ENCODE data around the gene ASIC2. TPM values are rescaled to one million over a fixed set of nuclear protein-coding genes. Genes with fewer than 3 reads are reported as not detected.

ASIC2 gene
- total RNA-seq, 1 experiment from 2014 or later: 0.74 TPM

GRCh38 chr17:33055746-33056145 is 237.3 kb downstream of the ASIC2 start:
- Histone ChIP-seq H3K27me3 (ENCODE audit: insufficient read depth, low read length) (no peaks in the 10 kb centered on the region), H2AK5ac (ENCODE audit: insufficient read length, low read length) (no peak overlapping the region), H3K79me2 (ENCODE audit: insufficient read depth, low read length) (no peaks in the 10 kb centered on the region), H3K56ac (ENCODE audit: insufficient read length, low read depth, low read length) (no peak overlapping the region), H4K91ac (ENCODE audit: insufficient read length, low read depth, low read length) (no peak overlapping the region), H3K23ac (ENCODE audit: insufficient read length, low read depth, low read length) (no peak overlapping the region), H4K8ac (replicated peaks; ENCODE audit: insufficient read length, low read depth, low read length) (no peak overlapping the region), H3K4me2 (ENCODE audit: insufficient read depth, insufficient read length, low read length) (no peak overlapping the region), H3K9me3 (ENCODE audit: control insufficient read depth, low read depth, low read length) (no peaks in the 10 kb centered on the region), H4K20me1 (ENCODE audit: control insufficient read depth, insufficient read depth, insufficient read length) (no peaks in the 10 kb centered on the region), H3K9ac (ENCODE audit: extremely low read depth, insufficient read length, low read length) (no peak overlapping the region), H3K23me2 (ENCODE audit: insufficient read length, low read depth, low read length, poor library complexity, severe bottlenecking) (no peaks in the 10 kb centered on the region), H4K5ac (ENCODE audit: insufficient read length, low read depth, low read length) (no peak overlapping the region), H3K4ac (ENCODE audit: low read depth, low read length) (no peak overlapping the region), H2AFZ (ENCODE audit: low read length) (no peak overlapping the region), H2BK20ac (ENCODE audit: low read depth, low read length, poor library complexity, severe bottlenecking) (no peak overlapping the region), H2BK5ac (ENCODE audit: insufficient read length, low read length) (no peak overlapping the region), H3K27ac (ENCODE audit: insufficient read length, low read depth, low read length) (no peak overlapping the region), H3K18ac (ENCODE audit: insufficient read length, low read depth, low read length) (no peak overlapping the region), H2BK120ac (ENCODE audit: low read depth, low read length, poor library complexity, severe bottlenecking) (no peak overlapping the region), H3K79me1 (ENCODE audit: insufficient read depth, low read depth, low read length, poor library complexity, severe bottlenecking) (no peaks in the 10 kb centered on the region), H3K4me1 (ENCODE audit: insufficient read depth, low read length) (no peaks in the 10 kb centered on the region), H3K14ac (ENCODE audit: insufficient read depth, low read length) (no peak overlapping the region), H2BK12ac (ENCODE audit: insufficient read length, low read depth, low read length) (no peak overlapping the region), H3T11ph (ENCODE audit: low read length) (no peak overlapping the region), H2BK15ac (ENCODE audit: low read depth, low read length) (no peak overlapping the region)
- Mint-ChIP-seq H3K4me1 (no peaks in the 10 kb centered on the region), H3K4me3 (no peak overlapping the region), H3K9me3 (peaks cover 3 to 5% of the 10 kb centered on the region in 2 experiments; a peak in 3 of 5 replicates), H3K27ac (no peak overlapping the region), H3K36me3 (ENCODE audit: insufficient read depth in 1 of 3, low read depth in 3 of 3) (no peaks in the 10 kb centered on the region), H3K27me3 (ENCODE audit: low read depth) (peaks cover 59% of the 10 kb centered on the region)
- WGBS (ENCODE audit: extremely low coverage, insufficient read length, low lambda C conversion rate): no CpG with 5 or more reads among the region's 9 CpGs
- TF ChIP-seq, protein P1, sequence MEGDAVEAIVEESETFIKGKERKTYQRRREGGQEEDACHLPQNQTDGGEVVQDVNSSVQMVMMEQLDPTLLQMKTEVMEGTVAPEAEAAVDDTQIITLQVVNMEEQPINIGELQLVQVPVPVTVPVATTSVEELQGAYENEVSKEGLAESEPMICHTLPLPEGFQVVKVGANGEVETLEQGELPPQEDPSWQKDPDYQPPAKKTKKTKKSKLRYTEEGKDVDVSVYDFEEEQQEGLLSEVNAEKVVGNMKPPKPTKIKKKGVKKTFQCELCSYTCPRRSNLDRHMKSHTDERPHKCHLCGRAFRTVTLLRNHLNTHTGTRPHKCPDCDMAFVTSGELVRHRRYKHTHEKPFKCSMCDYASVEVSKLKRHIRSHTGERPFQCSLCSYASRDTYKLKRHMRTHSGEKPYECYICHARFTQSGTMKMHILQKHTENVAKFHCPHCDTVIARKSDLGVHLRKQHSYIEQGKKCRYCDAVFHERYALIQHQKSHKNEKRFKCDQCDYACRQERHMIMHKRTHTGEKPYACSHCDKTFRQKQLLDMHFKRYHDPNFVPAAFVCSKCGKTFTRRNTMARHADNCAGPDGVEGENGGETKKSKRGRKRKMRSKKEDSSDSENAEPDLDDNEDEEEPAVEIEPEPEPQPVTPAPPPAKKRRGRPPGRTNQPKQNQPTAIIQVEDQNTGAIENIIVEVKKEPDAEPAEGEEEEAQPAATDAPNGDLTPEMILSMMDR (conservative IDR thresholded peaks at IDR 0.05): no peak
- no peak for DNase-seq

Data from H9 (cell line).